Peyer's patch (tissue), 4 donors: ENCODE data around the gene PRR7.

Source experiments
- CTCF ChIP-seq, 6 experiments: fragments of 450-650 bp in 4 of 6; fragments of 200-600 bp in 2 of 6; sonication (generic) in 1 of 6; IDR thresholded peaks; one replicate each; pipeline ENCODE4 v1.5.1; 2017 to 2019; ENCODE audit warnings: antibody characterized with exemption in 6 of 6, mild to moderate bottlenecking in 3 of 6, moderate library complexity in 1 of 6
- POLR2A ChIP-seq, 2 donors: fragments of 450-650 bp; IDR thresholded peaks; one replicate each; pipeline ENCODE4 v1.5.1; 2017; ENCODE audit warnings: antibody characterized with exemption in 2 of 2, mild to moderate bottlenecking in 2 of 2, moderate library complexity in 2 of 2

GRCh38 chr5:177455661-177456590 lies 9.3 kb downstream of the PRR7 start:
- TF ChIP-seq CTCF (IDR thresholded peaks at IDR 0.05) (peak; percentile 80 to 99 (median 91)), POLR2A (IDR thresholded peaks at IDR 0.05) (peak in 1 of 2 donors; percentile 11)
